ENCODE results near the gene ATOSB. TPM values are rescaled to one million over a fixed set of nuclear protein-coding genes. Genes with fewer than 3 reads are reported as not detected.

ATOSB gene
- total RNA-seq, 1 experiment from 2014 or later, result 10.2 TPM

- Histone ChIP-seq H3K27me3 (ENCODE audit: insufficient read depth, low read length) (no peaks in the 10 kb centered on the region), H3K27ac (ENCODE audit: low read depth, low read length) (peak overlapping the region; percentile 71), H3K36me3 (ENCODE audit: control insufficient read depth in 1 of 2, insufficient read depth in 2 of 2, low read length in 2 of 2) (no peaks in the 10 kb centered on the region), H3K9me3 (ENCODE audit: control insufficient read depth in 1 of 2, insufficient read depth in 1 of 2, low read depth in 1 of 2, low read length in 2 of 2) (no peaks in the 10 kb centered on the region), H4K20me1 (ENCODE audit: insufficient read depth) (no peaks in the 10 kb centered on the region; the same call in 1 of the 2 replicates), H3K9me2 (ENCODE audit: insufficient read depth) (no peaks in the 10 kb centered on the region), H3K4me2 (ENCODE audit: low read length) (peak overlapping the region; percentile 90), H3K4me3 (replicated peaks in 1 of 2; ENCODE audit: low read depth in 1 of 2, low read length in 2 of 2) (peak overlapping the region; percentile 88 to 89), H3K79me2 (ENCODE audit: insufficient read depth, low read length) (peaks cover 7% of the 10 kb centered on the region), H3K4me1 (ENCODE audit: control insufficient read depth in 1 of 2, insufficient read depth in 2 of 2, low read length in 2 of 2) (peaks cover 3 to 13% of the 10 kb centered on the region in 2 experiments; a peak in 3 of 4 replicates), H3K9ac (ENCODE audit: low read length) (peak overlapping the region; percentile 71), H2AFZ (ENCODE audit: low read depth, low read length, poor library complexity, severe bottlenecking) (peak overlapping the region; percentile 90)
- TSS peak; percentile 59 for BruUV-seq (replicated peaks)
- ATAC-seq (no peak), DNase-seq (ENCODE audit: low read depth, low spot score) (no peak)
- CTCF ChIA-PET, result interaction anchor here (1.3 to 2.2 kb wide), 2 partner anchors 47 to 263 kb away, joined by 6 to 8 read pairs; partner anchors contain the start of gene ATOSB
- TF ChIP-seq POLR2AphosphoS5 (IDR thresholded peaks at IDR 0.05; ENCODE audit: low read depth, low read length), result no peak
- no peak for TF ChIP-seq POLR2A (IDR thresholded peaks at IDR 0.05; ENCODE audit: borderline replicate concordance, extremely low read depth, insufficient read depth, insufficient read length)
- TF ChIP-seq YY1 (IDR thresholded peaks at IDR 0.05; ENCODE audit: extremely low read depth, insufficient replicate concordance, low read depth, low read length), result no peak
- TF ChIP-seq, protein P1, sequence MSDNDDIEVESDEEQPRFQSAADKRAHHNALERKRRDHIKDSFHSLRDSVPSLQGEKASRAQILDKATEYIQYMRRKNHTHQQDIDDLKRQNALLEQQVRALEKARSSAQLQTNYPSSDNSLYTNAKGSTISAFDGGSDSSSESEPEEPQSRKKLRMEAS (IDR thresholded peaks at IDR 0.05), result no peak
- TF ChIP-seq ZNF274 (IDR thresholded peaks at IDR 0.05; ENCODE audit: low read depth, low read length), result no peak
- TF ChIP-seq EZH2 (IDR thresholded peaks at IDR 0.05), result no peak
- intact Hi-C loops (cut with micrococcal nuclease), result loop anchor here (5.0 kb wide), 1 partner anchor 45 kb away; the partner anchor contains the start of gene ATOSB
- POLR2A ChIA-PET, result interaction anchor here (1.1 to 1.4 kb wide), 2 partner anchors 18 to 64 kb away, joined by 3 to 4 read pairs; no protein-coding TSS in a partner anchor
- RAD21 ChIA-PET (ENCODE audit: low non-redundant PET in 1 of 2, low total read pairs in 2 of 2, uncharacterized antibody in 2 of 2, unreplicated experiment in 2 of 2), result no interaction called here
Observed at GRCh38 chr9:35162605-35163315, 47.1 kb upstream of the ATOSB start.

Measured in HCT116 (cell line).